Smooth muscle cell (in vitro differentiated cells): Measurements from ENCODE around the gene VMP1. TPM values are rescaled to one million over a fixed set of nuclear protein-coding genes. Genes with fewer than 3 reads are reported as not detected.
"Not testable (repeated sequence)": the region's sequence is repeated elsewhere in the genome, so short reads cannot be mapped to it uniquely, and the experiment has no call there.

Source experiments
- DNase-seq: peaks from one replicate; lab custom pipeline; 2025; ENCODE audit not compliant: unreplicated experiment; lab: John Stamatoyannopoulos, UW
- H2AFZ ChIP-seq: fragments of 200-600 bp; sonication (generic); 2 replicates; pipeline ENCODE4 v1.6.0; 2016; ENCODE audit warnings: antibody characterized with exemption, low read depth, mild to moderate bottlenecking
- H3F3A ChIP-seq: fragments of 200-600 bp; sonication (generic); 2 replicates; pipeline ENCODE4 v1.6.0; 2017; ENCODE audit warnings: antibody characterized with exemption, low read depth
- H3K27ac ChIP-seq: fragments of 200-600 bp; sonication (generic); 2 replicates; pipeline ENCODE4 v1.5.1; 2016; ENCODE audit warnings: low read depth, mild to moderate bottlenecking
- H3K27me3 ChIP-seq: fragments of 200-600 bp; sonication (generic); 2 replicates; pipeline ENCODE4 v1.6.1; 2016; ENCODE audit warnings: low read depth, mild to moderate bottlenecking
- H3K36me3 ChIP-seq: fragments of 200-600 bp; sonication (generic); 2 replicates; pipeline ENCODE4 v1.5.1; 2016; ENCODE audit warnings: low read depth
- H3K4me1 ChIP-seq: fragments of 200-600 bp; sonication (generic); 2 replicates; pipeline ENCODE4 v1.5.1; 2016; ENCODE audit warnings: low read depth
- H3K4me2 ChIP-seq: fragments of 200-600 bp; sonication (generic); 2 replicates; pipeline ENCODE4 v1.6.0; 2016; ENCODE audit warnings: mild to moderate bottlenecking
- H3K4me3 ChIP-seq: fragments of 200-600 bp; sonication (generic); 2 replicates; pipeline ENCODE4 v1.5.1; 2016; ENCODE audit warnings: mild to moderate bottlenecking
- H3K79me2 ChIP-seq: fragments of 200-600 bp; sonication (generic); 2 replicates; pipeline ENCODE4 v1.6.0; 2016; ENCODE audit warnings: low read depth, mild to moderate bottlenecking
- H3K9ac ChIP-seq: fragments of 200-600 bp; sonication (generic); 2 replicates; pipeline ENCODE4 v1.6.0; 2016; ENCODE audit warnings: low read depth
- H3K9me3 ChIP-seq: fragments of 200-600 bp; sonication (generic); replicated peaks from 2 replicates; pipeline ENCODE4 v1.5.1; 2016; ENCODE audit warnings: low read depth
- H4K20me1 ChIP-seq: fragments of 200-600 bp; sonication (generic); 2 replicates; pipeline ENCODE4 v1.6.0; 2016; ENCODE audit warnings: low read depth
- CTCF ChIP-seq: fragments of 200-600 bp; sonication (generic); IDR thresholded peaks from 2 replicates; pipeline ENCODE4 v1.5.1; 2017; ENCODE audit warnings: borderline replicate concordance, mild to moderate bottlenecking, antibody characterized with exemption; ENCODE audit not compliant: insufficient read depth, poor library complexity, severe bottlenecking
- WGBS: methylation state at CpG from one replicate; pipeline ENCODE4 v1.1.7; 2016; ENCODE audit warnings: low lambda C conversion rate; 5-methylcytosine and 5-hydroxymethylcytosine counted together
- polyA plus RNA-seq: library from polyadenylated mRNA; unstranded; fragments of >200 nt; fragmentation: Nextera tagmentation; extraction: Ambion mirVana; gene quantifications from 2 replicates; pipeline ENCODE4 v1.2.1, GENCODE V29; 2016
- total RNA-seq: library from RNA; depleted of rRNA; stranded (reverse); fragments of >200 nt; gene quantifications from 2 replicates; pipeline ENCODE4 v1.2.3, GENCODE V29; 2014

Gene VMP1
- total and polyA plus RNA-seq, 2 experiments from 2014 or later: 102 to 545 TPM

DNA sequence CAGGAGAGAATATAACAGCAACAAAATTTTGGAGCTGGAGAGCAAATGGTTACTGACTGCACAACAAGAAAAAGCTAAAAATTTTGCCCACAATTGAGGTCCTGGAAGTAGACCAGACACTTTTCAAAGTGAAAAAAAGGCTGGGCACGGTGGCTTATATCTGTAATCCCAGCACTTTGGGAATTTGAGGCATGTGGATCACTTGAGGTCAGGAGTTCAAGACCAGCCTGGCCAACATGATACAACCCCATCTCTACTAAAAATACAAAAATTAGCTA, 162.4 kb downstream of the VMP1 start:
- no peak for TF ChIP-seq CTCF
- no peak overlapping the region for H3K4me3 ChIP-seq
- no peak overlapping the region for H3K27ac ChIP-seq
- no peaks in the 10 kb centered on the region for H3K79me2 ChIP-seq
- DNase-seq: no peak
- H3K4me2 ChIP-seq: no peak overlapping the region
- no peaks in the 10 kb centered on the region for H3K36me3 ChIP-seq
- no peaks in the 10 kb centered on the region for H3K9me3 ChIP-seq
- no peak overlapping the region for H2AFZ ChIP-seq
- H4K20me1 ChIP-seq: no peaks in the 10 kb centered on the region
- no peak overlapping the region for H3K9ac ChIP-seq
- no peaks in the 10 kb centered on the region for H3F3A ChIP-seq
- H3K4me1 ChIP-seq: no peaks in the 10 kb centered on the region
- H3K27me3 ChIP-seq: no peaks in the 10 kb centered on the region
- 58% methylated on average over 1 of the region's 1 CpG for WGBS

GRCh38 chr17:59870482-59870881, 163.0 kb downstream of the VMP1 start:
- H3K36me3 ChIP-seq: no peaks in the 10 kb centered on the region
- 91% methylated on average over 8 of the region's 8 CpGs for WGBS
- no peak overlapping the region for H3K4me3 ChIP-seq
- H4K20me1 ChIP-seq: no peaks in the 10 kb centered on the region
- no peak overlapping the region for H3K27ac ChIP-seq
- H3K4me1 ChIP-seq: no peaks in the 10 kb centered on the region
- no peak overlapping the region for H3K9ac ChIP-seq
- no peak for TF ChIP-seq CTCF
- no peaks in the 10 kb centered on the region for H3K79me2 ChIP-seq
- H3K27me3 ChIP-seq: no peaks in the 10 kb centered on the region
- no peaks in the 10 kb centered on the region for H3K9me3 ChIP-seq
- no peak overlapping the region for H2AFZ ChIP-seq
- no peak overlapping the region for H3K4me2 ChIP-seq
- no peak for DNase-seq
- no peaks in the 10 kb centered on the region for H3F3A ChIP-seq

DNA sequence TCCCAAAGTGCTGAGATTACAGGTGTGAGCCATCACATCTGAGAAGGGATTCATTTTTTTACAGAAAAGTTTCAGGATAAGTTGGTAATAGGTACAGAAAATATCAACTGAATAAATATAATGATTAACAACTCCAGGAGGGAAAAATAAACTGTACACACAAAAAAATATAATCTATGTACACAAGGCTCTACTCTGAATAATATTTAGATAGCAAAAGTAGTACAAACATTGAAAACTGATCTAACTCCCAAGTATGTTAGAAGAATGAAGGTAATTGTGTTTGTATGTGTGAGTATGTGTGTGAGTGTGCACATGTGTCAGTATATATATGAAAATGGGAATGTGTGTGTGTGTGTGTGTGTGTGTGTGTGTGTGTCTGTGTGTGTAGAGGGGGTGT, 164.9 kb downstream of the VMP1 start:
- Histone ChIP-seq H3K27me3 (no peaks in the 10 kb centered on the region), H3K9me3 (no peaks in the 10 kb centered on the region), H3F3A (no peaks in the 10 kb centered on the region), H3K36me3 (no peaks in the 10 kb centered on the region), H3K27ac (no peak overlapping the region), H3K4me2 (no peak overlapping the region), H3K79me2 (no peaks in the 10 kb centered on the region), H4K20me1 (no peaks in the 10 kb centered on the region), H2AFZ (no peak overlapping the region), H3K4me3 (no peak overlapping the region), H3K9ac (no peak overlapping the region), H3K4me1 (no peaks in the 10 kb centered on the region)
- no peak for TF ChIP-seq CTCF
- no peak for DNase-seq

GRCh38 chr17:59873414-59873813, 166.0 kb downstream of the VMP1 start:
- not testable (repeated sequence) for H3F3A ChIP-seq, H3K27ac ChIP-seq, H3K4me3 ChIP-seq, H2AFZ ChIP-seq, H3K4me1 ChIP-seq, H3K36me3 ChIP-seq, DNase-seq, H3K79me2 ChIP-seq, H3K27me3 ChIP-seq, H4K20me1 ChIP-seq, H3K9me3 ChIP-seq, H3K9ac ChIP-seq, H3K4me2 ChIP-seq
- 95% methylated on average over 8 of the region's 8 CpGs for WGBS
